H54 (cell line): ENCODE measurements around the gene STRA8.
"Not testable (repeated sequence)": the region's sequence is repeated elsewhere in the genome, so short reads cannot be mapped to it uniquely, and the experiment has no call there.

Source experiments
- DNase-seq: peaks from one replicate; pipeline ENCODE4 v3.0.0; 2011; ENCODE audit warnings: low spot score, mixed read lengths; ENCODE audit not compliant: insufficient read length
- FAIRE-seq: peaks from 3 replicates; lab custom pipeline; 2011; peaks lifted over from hg19 to GRCh38; lab: Jason Lieb, UNC
- POLR2A ChIP-seq: IDR thresholded peaks from 2 replicates; pipeline ENCODE4 v1.6.1; 2011; ENCODE audit warnings: low read depth, mild to moderate bottlenecking, low read length

STRA8 gene

GRCh38 chr7:135210888-135211178, 22.8 kb upstream of the STRA8 start:
- FAIRE-seq (no peak), DNase-seq (no peak)
- no peak for TF ChIP-seq POLR2A

GRCh38 chr7:135211179-135211945, 22.3 kb upstream of the STRA8 start, which contains the start of gene WDR91:
WDR91 (minus strand) TSS chr7:135211526; CDS start chr7:135211502, 24 bp downstream.
- DNase-seq (peak; percentile 99), FAIRE-seq (no peak)
- peak; percentile 95 for TF ChIP-seq POLR2A

GRCh38 chr7:135211946-135212685, 21.5 kb upstream of the STRA8 start:
- DNase-seq, FAIRE-seq: not testable (repeated sequence)

- no peak for DNase-seq
- FAIRE-seq: no peak
- no peak for TF ChIP-seq POLR2A
Observed at GRCh38 chr7:135213831-135214230, 19.8 kb upstream of the STRA8 start.

GRCh38 chr7:135215180-135215579, 18.5 kb upstream of the STRA8 start:
- no peak for TF ChIP-seq POLR2A
- no peak for FAIRE-seq
- DNase-seq: no peak

GRCh38 chr7:135215698-135216097, 17.9 kb upstream of the STRA8 start:
- DNase-seq (no peak), FAIRE-seq (no peak)
- no peak for TF ChIP-seq POLR2A

- no peak for TF ChIP-seq POLR2A
- DNase-seq (no peak), FAIRE-seq (no peak)
Observed at GRCh38 chr7:135217645-135218509, 15.8 kb upstream of the STRA8 start.

DNA sequence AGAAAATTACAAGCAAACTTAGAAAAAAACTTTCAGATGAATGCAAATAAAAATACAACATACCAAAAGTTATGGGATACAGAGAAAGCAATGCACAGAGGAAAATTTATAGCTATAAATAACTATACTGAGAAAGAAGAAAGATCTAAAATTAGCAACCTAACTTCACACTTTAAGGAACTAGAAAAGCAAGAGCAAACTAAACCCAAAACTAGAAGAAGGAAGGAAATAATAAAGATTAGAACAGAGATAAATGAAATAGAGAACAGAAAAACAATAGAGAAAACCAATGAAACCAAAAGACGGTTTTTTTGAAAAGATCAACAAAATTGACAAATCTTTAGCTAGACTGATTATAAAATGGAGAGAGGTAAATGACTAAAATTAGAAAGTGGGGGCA, 9.6 kb upstream of the STRA8 start:
- FAIRE-seq: no peak
- TF ChIP-seq POLR2A: no peak
- DNase-seq: no peak

GRCh38 chr7:135231686-135232085, 2.0 kb upstream of the STRA8 start:
- DNase-seq (no peak), FAIRE-seq (no peak)
- no peak for TF ChIP-seq POLR2A

GRCh38 chr7:135232087-135232486, 1.6 kb upstream of the STRA8 start:
- FAIRE-seq: no peak
- TF ChIP-seq POLR2A: no peak
- no peak for DNase-seq

DNA sequence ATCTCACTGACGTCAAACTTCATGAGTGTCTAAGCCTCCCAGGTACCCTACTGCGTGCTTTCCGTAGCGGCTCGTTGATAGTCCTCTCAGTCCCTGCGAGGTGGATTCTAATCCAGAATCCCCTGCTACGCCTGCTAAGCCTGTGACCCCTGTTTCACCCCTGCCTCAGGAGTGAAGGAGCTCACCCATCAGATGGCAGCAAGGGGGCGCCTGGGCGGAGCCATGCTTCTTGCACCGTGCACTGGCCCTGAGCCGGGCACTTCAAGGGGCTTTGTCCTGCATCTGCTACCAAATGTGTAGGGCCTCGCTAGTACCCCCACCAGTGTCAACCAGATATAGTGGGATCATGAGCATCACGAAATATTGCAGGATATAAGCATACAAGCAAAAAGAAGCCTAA, 918 bp upstream of the STRA8 start:
- DNase-seq (no peak), FAIRE-seq (no peak)
- TF ChIP-seq POLR2A: no peak

GRCh38 chr7:135234095-135234494, 457 bp downstream of the STRA8 start:
- FAIRE-seq, DNase-seq: not testable (repeated sequence)

GRCh38 chr7:135234727-135235126, 1.1 kb downstream of the STRA8 start:
- DNase-seq (no peak), FAIRE-seq (no peak)
- no peak for TF ChIP-seq POLR2A

DNA sequence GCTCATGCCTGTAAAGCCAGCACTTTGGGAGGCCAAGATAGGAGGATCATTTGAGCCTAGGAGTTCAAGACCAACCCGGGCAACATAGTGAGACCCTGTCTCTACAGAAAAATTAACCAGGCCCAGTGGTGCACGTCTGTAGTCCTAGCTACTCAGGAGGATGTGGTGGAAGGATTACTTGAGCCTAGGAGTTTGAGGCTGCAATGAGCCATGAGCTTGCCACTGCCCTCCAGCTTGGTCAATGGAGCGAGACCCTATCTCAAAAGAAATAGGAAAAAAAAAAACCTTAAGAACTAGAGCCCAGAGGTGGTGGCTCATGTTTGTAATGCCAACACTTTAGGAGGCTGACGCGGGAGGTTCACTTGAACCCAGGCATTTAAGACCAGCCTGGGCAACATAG, 2.2 kb downstream of the STRA8 start:
- FAIRE-seq (no peak), DNase-seq (no peak)
- no peak for TF ChIP-seq POLR2A
